ENCODE measurements around the gene CD200.

Gene CD200

DNA sequence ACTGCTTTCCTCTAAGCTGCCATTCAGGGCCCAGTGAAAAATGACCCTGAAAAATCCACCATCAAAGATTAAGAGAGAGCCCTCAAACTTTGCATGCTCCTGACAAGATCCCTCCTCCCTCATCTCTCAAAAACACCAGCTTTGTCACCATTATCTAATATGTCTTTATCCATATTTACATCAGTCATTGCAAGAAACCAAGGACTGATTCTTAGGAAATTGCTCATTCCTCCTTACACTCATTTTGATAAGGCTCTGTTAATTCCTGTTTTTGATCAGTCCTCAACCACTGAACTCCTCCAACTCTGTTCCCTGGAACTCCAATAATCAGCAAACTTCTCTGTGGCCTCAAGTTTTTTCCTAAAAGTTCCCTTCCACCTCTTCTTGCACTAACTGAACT is 51.8 kb downstream of the CD200 start:
- Histone ChIP-seq H3K27me3 (replicated peaks; ENCODE audit: control insufficient read depth, insufficient read depth, low read length) (no peaks in the 10 kb centered on the region), H3K36me3 (ENCODE audit: control insufficient read depth, insufficient read depth, low read length) (no peaks in the 10 kb centered on the region), H3K4me3 (replicated peaks; ENCODE audit: low read depth, low read length) (no peak overlapping the region)
- no peak for DNase-seq (ENCODE audit: extremely low read depth, insufficient read length)
- TF ChIP-seq, protein P1, sequence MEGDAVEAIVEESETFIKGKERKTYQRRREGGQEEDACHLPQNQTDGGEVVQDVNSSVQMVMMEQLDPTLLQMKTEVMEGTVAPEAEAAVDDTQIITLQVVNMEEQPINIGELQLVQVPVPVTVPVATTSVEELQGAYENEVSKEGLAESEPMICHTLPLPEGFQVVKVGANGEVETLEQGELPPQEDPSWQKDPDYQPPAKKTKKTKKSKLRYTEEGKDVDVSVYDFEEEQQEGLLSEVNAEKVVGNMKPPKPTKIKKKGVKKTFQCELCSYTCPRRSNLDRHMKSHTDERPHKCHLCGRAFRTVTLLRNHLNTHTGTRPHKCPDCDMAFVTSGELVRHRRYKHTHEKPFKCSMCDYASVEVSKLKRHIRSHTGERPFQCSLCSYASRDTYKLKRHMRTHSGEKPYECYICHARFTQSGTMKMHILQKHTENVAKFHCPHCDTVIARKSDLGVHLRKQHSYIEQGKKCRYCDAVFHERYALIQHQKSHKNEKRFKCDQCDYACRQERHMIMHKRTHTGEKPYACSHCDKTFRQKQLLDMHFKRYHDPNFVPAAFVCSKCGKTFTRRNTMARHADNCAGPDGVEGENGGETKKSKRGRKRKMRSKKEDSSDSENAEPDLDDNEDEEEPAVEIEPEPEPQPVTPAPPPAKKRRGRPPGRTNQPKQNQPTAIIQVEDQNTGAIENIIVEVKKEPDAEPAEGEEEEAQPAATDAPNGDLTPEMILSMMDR (IDR thresholded peaks at IDR 0.05; ENCODE audit: insufficient read depth, low read length, poor library complexity, severe bottlenecking) = no peak

DNA sequence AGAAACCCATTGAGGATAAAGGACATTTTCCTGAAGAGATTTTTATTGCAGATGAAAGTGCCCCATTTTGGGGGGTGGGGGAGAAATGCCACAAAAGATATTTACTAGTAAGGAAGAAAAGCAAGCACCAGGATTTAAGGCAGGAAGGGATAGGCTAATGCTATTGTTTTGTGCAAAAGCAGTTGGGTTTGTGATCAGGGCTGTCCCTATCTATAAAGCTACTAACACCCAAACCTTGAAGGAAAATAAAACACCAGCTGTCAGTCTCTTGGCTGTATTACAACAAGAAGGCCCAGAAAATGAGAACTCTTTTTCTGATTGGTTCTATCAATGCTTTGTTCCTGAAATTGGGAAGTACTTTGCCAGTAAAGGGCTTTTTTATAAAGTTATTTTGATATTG is 56.0 kb downstream of the CD200 start:
- TF ChIP-seq, protein P1 (IDR thresholded peaks at IDR 0.05; ENCODE audit: insufficient read depth, low read length, poor library complexity, severe bottlenecking) = no peak
- no peak overlapping the region for H3K4me3 ChIP-seq (replicated peaks; ENCODE audit: low read depth, low read length)
- no peaks in the 10 kb centered on the region for H3K27me3 ChIP-seq (replicated peaks; ENCODE audit: control insufficient read depth, insufficient read depth, low read length)
- no peaks in the 10 kb centered on the region for H3K36me3 ChIP-seq (ENCODE audit: control insufficient read depth, insufficient read depth, low read length)
- no peak for DNase-seq (ENCODE audit: extremely low read depth, insufficient read length)

DNA sequence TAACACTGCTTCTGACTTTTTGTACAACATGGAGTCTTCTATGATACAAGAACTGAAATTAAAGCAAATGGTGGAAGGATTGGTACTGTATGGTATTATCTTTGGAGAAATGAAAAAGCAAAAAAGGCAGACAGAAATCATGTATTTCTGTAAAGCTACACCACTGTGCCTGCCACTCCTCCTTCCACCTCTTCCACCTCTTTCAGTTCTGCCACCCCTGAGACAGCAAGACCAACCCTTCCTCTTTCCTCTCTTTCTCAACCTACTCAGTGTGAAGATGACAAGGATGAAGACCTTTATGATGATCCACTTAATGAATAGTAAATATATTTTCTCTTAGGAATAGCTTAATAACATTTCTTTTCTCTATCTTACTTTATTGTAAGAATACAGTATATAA is 57.0 kb downstream of the CD200 start:
- Histone ChIP-seq H3K4me3 (replicated peaks; ENCODE audit: low read depth, low read length) (no peak overlapping the region), H3K36me3 (ENCODE audit: control insufficient read depth, insufficient read depth, low read length) (no peaks in the 10 kb centered on the region), H3K27me3 (replicated peaks; ENCODE audit: control insufficient read depth, insufficient read depth, low read length) (no peaks in the 10 kb centered on the region)
- TF ChIP-seq, protein P1 (IDR thresholded peaks at IDR 0.05; ENCODE audit: insufficient read depth, low read length, poor library complexity, severe bottlenecking) = no peak
- DNase-seq (ENCODE audit: extremely low read depth, insufficient read length) = no peak

DNA sequence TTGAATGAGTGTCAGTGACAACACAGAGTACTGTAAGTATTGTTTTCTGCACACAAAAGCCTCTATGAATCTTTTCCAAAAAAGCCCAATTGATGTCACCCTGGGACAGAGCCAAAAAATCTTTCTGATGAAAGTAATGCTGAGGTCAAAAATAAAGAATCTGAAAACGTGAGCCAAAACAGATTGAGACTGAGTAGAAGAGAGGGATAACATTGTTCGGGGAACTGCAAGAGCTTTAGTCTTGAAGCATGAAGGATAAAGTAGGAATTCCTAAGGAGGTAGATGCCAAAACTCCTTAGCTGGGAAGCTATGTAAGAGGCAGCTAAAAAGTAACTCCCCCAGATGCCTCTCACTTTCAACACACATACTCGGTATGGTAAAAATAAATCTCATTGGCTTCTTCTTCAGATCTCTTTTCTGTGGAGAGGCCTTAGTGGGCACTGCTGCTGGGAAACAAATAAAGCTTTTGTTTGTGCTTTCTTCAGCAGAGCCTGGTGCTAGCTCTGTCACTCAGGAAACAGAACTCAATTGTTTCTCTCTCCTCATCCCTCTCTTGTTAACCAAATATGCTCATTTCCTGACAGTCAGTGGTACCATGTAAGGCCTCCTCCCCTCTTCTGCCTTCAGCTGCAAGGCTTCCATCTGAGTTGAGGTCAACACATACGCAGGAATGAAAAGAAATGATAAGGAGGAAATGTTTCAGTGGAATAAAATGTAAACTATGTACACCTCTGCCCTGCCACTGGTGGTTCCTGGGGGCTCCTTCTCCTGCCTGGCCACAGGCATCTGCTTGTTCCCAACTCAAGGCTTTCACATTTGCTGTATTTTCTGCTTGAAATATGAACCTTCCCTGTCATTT is 58.1 kb downstream of the CD200 start:
- H3K27me3 ChIP-seq (replicated peaks; ENCODE audit: control insufficient read depth, insufficient read depth, low read length) = no peaks in the 10 kb centered on the region
- TF ChIP-seq, protein P1 (IDR thresholded peaks at IDR 0.05; ENCODE audit: insufficient read depth, low read length, poor library complexity, severe bottlenecking) = no peak
- no peaks in the 10 kb centered on the region for H3K36me3 ChIP-seq (ENCODE audit: control insufficient read depth, insufficient read depth, low read length)
- no peak overlapping the region for H3K4me3 ChIP-seq (replicated peaks; ENCODE audit: low read depth, low read length)
- no peak for DNase-seq (ENCODE audit: extremely low read depth, insufficient read length)

GRCh38 chr3:112391648-112392047 is 58.7 kb downstream of the CD200 start:
- Histone ChIP-seq H3K36me3 (ENCODE audit: control insufficient read depth, insufficient read depth, low read length) (no peaks in the 10 kb centered on the region), H3K4me3 (replicated peaks; ENCODE audit: low read depth, low read length) (no peak overlapping the region), H3K27me3 (replicated peaks; ENCODE audit: control insufficient read depth, insufficient read depth, low read length) (no peaks in the 10 kb centered on the region)
- DNase-seq (ENCODE audit: extremely low read depth, insufficient read length) = no peak
- TF ChIP-seq, protein P1 (IDR thresholded peaks at IDR 0.05; ENCODE audit: insufficient read depth, low read length, poor library complexity, severe bottlenecking) = no peak

All from GM06990 (cell line).